Heart left ventricle (tissue), 16 donors: ENCODE measurements around the gene AVL9. TPM values are rescaled to one million over a fixed set of nuclear protein-coding genes. Genes with fewer than 3 reads are reported as not detected.

Source experiments
- ATAC-seq, 4 donors: fragments of 200-7000 bp; cut with Tn5 transposase; one replicate each; pipeline ENCODE4 v1.9.1; 2020 to 2022; ENCODE audit warnings: moderate library complexity in 4 of 4, mild to moderate bottlenecking in 3 of 4, moderate number of reproducible peaks in 1 of 4
- DNase-seq, 5 donors: peaks; one replicate each; pipeline ENCODE4 v3.0.0-alpha.2; 2020
- H3K27ac ChIP-seq, 12 donors: fragments of 200-600 bp; sonication (generic) in 4 of 12; one replicate each; pipeline versions ENCODE4 v1.5.0 to v1.8.0; 2016 to 2022; ENCODE audit warnings: mild to moderate bottlenecking in 2 of 12
- H3K27me3 ChIP-seq, 9 donors: fragments of 200-600 bp; sonication (generic) in 2 of 9; one replicate each; pipeline versions ENCODE4 v1.5.1 to v1.8.0; 2016 to 2022; ENCODE audit warnings: mild to moderate bottlenecking in 3 of 9
- H3K36me3 ChIP-seq, 9 donors: fragments of 200-600 bp; sonication (generic) in 2 of 9; one replicate each; pipeline versions ENCODE4 v1.5.0 to v1.8.0; 2018 to 2022; ENCODE audit warnings: mild to moderate bottlenecking in 2 of 9
- H3K4me1 ChIP-seq, 12 donors: fragments of 200-600 bp; sonication (generic) in 4 of 12; one replicate each; pipeline versions ENCODE4 v1.5.0 to v1.8.0; 2016 to 2022; ENCODE audit warnings: mild to moderate bottlenecking in 3 of 12
- H3K4me3 ChIP-seq, 12 donors: fragments of 200-600 bp; sonication (generic) in 4 of 12; one replicate each; pipeline versions ENCODE4 v1.5.0 to v1.8.0; 2017 to 2022; ENCODE audit warnings: mild to moderate bottlenecking in 9 of 12, moderate library complexity in 4 of 12
- H3K9me3 ChIP-seq, 12 donors: fragments of 200-600 bp; sonication (generic) in 4 of 12; one replicate each; pipeline versions ENCODE4 v1.5.0 to v1.8.0; 2016 to 2022; ENCODE audit warnings: mild to moderate bottlenecking in 1 of 12
- POLR2A ChIP-seq, 2 donors: fragments of 450-650 bp; IDR thresholded peaks; one replicate each; pipeline ENCODE4 v1.6.1; 2017; ENCODE audit warnings: antibody characterized with exemption in 2 of 2, mild to moderate bottlenecking in 2 of 2, moderate library complexity in 2 of 2
- WGBS, 4 donors: extraction: QIAGEN DNeasy Blood & Tissue Kit in 2 of 4; methylation state at CpG; one replicate each; pipeline versions ENCODE4 v1.1.5 to v1.1.7; 2013 to 2018; 5-methylcytosine and 5-hydroxymethylcytosine counted together
- intact Hi-C, 10 donors: fragments of 100-400 bp; cut with DNase I; formaldehyde crosslinking; loops; one replicate each; pipeline versions ENCODE4 v1.11.1 to v1.14.2; 2022
- polyA plus RNA-seq, 2 donors: library from polyadenylated mRNA; stranded (reverse); fragments of 200-250 nt; gene quantifications; one replicate each; pipeline ENCODE4 v1.2.3, GENCODE V29; 2013
- total RNA-seq, 9 donors: library from RNA; depleted of rRNA in 2 of 9; stranded (reverse); fragments of >200 nt in 2 of 9; fragmentation: NEBNext Ultra II Directional in 3 of 9; extraction: Animal tissue kit (Norgen Biotek cat#: 25700) in 3 of 9; gene quantifications; one replicate each; pipeline versions ENCODE4 v1.1.0 to v1.2.4, GENCODE V29; 2016 to 2023
- TF ChIP-seq, protein P1 (sequence below), 12 donors: fragments of 200-600 bp; sonication (generic) in 4 of 12; IDR thresholded peaks; one replicate each; pipeline versions ENCODE4 v1.5.0 to v1.8.0; 2018 to 2022; ENCODE audit warnings: antibody characterized with exemption in 12 of 12, mild to moderate bottlenecking in 5 of 12
- donor health status: ischemic (EF 13 %, LVEDD 7.1; RV severe dilation, severe dysfunction).
- donor health status: healthy with polysubstance abuse.
- donor health status: DM: no; HTN: yes; CAD: no.
- donor health status: DM: no; HTN: no; CAD: no.
- donor health status: ischemic (EF 25% LVEDD 6.9; RV normal size, moderate dysfunction).
- donor health status: ischemic (EF 25% LVEDD 5.7; RV mildly dilated, moderate dysfunction).
- donor health status: healthy.
- donor health status: DM: yes; HTN: yes; CAD: no.
- donor health status: ischemic (EF 35%, LVEDD 5.7; RV mildly dilated, moderate dysfunction).
- donor health status: nonischemic (EF 11% LVEDD 7.7; RV severe dilation, severe dysfunction).
- donor health status: DM: yes; HTN: yes; CAD: no.
- donor health status: PGD.
- donor health status: ischemic (EF 29% LVEDD 5.4; RV normal size, mild dysfunction).
- donor health status: nonischemic (EF 23%, LVEDD 6.1; RV moderate dilation, normal function).

The AVL9 gene
- total and polyA plus RNA-seq, 11 donors: 4.6 to 22.3 (median 15.6) TPM

DNA sequence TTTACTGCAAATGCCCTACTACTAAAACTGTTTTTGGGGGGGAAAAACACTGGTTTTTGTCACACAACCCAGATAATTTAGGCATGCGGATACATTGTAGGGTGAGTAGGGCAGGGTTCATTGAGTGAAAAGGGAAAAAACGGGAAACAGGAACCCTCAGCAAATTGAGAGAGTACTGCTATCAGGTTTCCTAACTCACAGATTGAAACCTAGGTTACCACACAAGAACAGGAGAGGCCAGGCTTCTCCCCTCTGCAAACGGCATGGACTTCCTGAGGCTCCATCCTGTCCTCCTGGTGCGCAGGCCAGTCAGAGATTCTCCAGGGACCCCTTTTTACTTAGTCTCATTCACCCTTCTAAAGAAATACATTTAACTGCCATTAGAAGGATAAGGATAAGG lies 30.6 kb downstream of the AVL9 start:
- H3K9me3 ChIP-seq: peaks cover 0 to 1% (median 0%) of the 10 kb centered on the region in 12 donors
- H3K36me3 ChIP-seq: no peaks in the 10 kb centered on the region
- ATAC-seq: no peak
- no peak for TF ChIP-seq POLR2A (IDR thresholded peaks at IDR 0.05)
- TF ChIP-seq, protein P1, sequence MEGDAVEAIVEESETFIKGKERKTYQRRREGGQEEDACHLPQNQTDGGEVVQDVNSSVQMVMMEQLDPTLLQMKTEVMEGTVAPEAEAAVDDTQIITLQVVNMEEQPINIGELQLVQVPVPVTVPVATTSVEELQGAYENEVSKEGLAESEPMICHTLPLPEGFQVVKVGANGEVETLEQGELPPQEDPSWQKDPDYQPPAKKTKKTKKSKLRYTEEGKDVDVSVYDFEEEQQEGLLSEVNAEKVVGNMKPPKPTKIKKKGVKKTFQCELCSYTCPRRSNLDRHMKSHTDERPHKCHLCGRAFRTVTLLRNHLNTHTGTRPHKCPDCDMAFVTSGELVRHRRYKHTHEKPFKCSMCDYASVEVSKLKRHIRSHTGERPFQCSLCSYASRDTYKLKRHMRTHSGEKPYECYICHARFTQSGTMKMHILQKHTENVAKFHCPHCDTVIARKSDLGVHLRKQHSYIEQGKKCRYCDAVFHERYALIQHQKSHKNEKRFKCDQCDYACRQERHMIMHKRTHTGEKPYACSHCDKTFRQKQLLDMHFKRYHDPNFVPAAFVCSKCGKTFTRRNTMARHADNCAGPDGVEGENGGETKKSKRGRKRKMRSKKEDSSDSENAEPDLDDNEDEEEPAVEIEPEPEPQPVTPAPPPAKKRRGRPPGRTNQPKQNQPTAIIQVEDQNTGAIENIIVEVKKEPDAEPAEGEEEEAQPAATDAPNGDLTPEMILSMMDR (IDR thresholded peaks at IDR 0.05): no peak
- intact Hi-C loops: no loop called here
- H3K27ac ChIP-seq: no peak overlapping the region
- peaks cover 0 to 20% (median 6%) of the 10 kb centered on the region in 12 donors for H3K4me1 ChIP-seq
- no peak for DNase-seq
- no peak overlapping the region for H3K4me3 ChIP-seq
- WGBS, 4 donors: 66 to 80% (median 74%) methylated on average over 4 of the region's 4 CpGs
- H3K27me3 ChIP-seq: no peaks in the 10 kb centered on the region

DNA sequence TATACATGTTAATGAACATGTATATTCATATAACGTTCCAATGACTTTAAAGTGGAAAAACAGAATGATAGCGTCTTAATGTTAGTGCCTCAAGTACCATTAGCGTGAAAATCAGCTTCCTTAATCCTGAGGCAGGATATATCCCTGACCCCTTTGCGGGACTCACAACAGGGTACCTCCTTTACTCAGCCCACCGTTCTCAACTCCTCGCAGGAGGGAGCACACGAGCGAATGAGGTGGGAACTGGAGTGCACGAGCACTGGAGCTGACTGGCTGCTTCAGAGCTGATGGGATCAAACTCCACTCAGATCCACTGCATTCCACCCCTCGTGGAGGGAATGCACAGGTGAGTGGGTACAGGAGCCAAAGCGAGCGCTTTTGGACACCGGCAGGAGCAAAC lies 36.1 kb downstream of the AVL9 start:
- no peak for ATAC-seq
- no peak for DNase-seq
- Histone ChIP-seq H3K27me3 (no peaks in the 10 kb centered on the region), H3K9me3 (no peaks in the 10 kb centered on the region), H3K36me3 (peaks cover 0 to 10% (median 0%) of the 10 kb centered on the region in 9 donors), H3K27ac (no peak overlapping the region), H3K4me3 (no peak overlapping the region), H3K4me1 (peaks cover 0 to 26% (median 5%) of the 10 kb centered on the region in 12 donors)
- intact Hi-C loops: no loop called here
- TF ChIP-seq, protein P1 (IDR thresholded peaks at IDR 0.05): no peak
- TF ChIP-seq POLR2A (IDR thresholded peaks at IDR 0.05): no peak
- WGBS, 4 donors: 92 to 97% (median 95%) methylated on average over 13 of the region's 13 CpGs

DNA sequence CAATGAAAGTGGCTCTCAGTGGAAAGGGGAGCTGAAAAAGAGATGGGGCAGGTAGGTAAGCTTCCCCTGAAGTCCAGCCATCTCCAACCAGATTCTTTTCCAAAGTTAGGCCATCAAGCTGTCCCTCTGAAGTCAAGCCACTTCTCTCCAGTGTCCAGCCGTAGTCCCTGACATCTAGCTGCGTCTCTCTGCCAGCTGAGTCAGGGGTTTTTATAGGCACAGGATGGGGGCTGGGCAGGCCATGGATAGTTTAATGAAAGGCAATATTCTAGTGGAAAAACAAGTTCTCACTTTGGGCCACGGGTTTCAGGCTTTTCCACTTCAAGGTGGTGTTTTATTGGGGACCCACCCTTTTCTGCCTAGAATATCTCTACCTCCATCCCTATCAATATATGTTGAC lies 36.8 kb downstream of the AVL9 start:
- no peak overlapping the region for H3K27ac ChIP-seq
- peaks cover 0 to 29% (median 10%) of the 10 kb centered on the region in 12 donors for H3K4me1 ChIP-seq
- H3K4me3 ChIP-seq: no peak overlapping the region
- ATAC-seq (no peak), DNase-seq (no peak)
- H3K27me3 ChIP-seq: no peaks in the 10 kb centered on the region
- peaks cover 0 to 10% (median 0%) of the 10 kb centered on the region in 9 donors for H3K36me3 ChIP-seq
- intact Hi-C loops: no loop called here
- no peak for TF ChIP-seq POLR2A (IDR thresholded peaks at IDR 0.05)
- TF ChIP-seq, protein P1 (IDR thresholded peaks at IDR 0.05): no peak
- H3K9me3 ChIP-seq: no peaks in the 10 kb centered on the region
- 67 to 96% (median 83%) methylated on average over 3 of the region's 3 CpGs for WGBS, 4 donors

DNA sequence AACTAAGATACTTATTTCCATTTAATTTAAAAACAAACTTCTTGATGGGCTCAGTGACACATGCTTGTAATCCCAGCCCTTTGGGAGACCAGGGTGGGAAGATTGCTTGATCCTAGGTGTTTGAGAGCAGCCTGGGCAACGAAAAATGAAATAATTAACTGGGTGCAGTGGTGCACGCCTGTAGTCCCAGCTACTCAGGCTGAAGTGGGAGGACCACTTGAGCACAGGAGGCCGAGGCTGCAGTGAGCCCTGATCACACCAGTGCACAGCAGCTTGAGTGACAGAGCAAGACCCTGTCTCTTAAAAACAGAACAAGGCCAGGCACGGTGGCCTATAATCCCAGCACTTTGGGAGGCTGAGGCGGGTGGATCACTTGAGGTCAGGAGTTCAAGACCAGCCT lies 37.4 kb downstream of the AVL9 start:
- no peak for TF ChIP-seq POLR2A (IDR thresholded peaks at IDR 0.05)
- TF ChIP-seq, protein P1 (IDR thresholded peaks at IDR 0.05): no peak
- Histone ChIP-seq H3K9me3 (no peaks in the 10 kb centered on the region), H3K36me3 (peaks cover 0 to 10% (median 0%) of the 10 kb centered on the region in 9 donors), H3K27me3 (no peaks in the 10 kb centered on the region), H3K4me3 (no peak overlapping the region), H3K4me1 (peaks cover 0 to 32% (median 10%) of the 10 kb centered on the region in 12 donors), H3K27ac (no peak overlapping the region)
- intact Hi-C loops: no loop called here
- DNase-seq (no peak), ATAC-seq (no peak)
- WGBS, 4 donors: 92 to 96% (median 94%) methylated on average over 5 of the region's 5 CpGs
